Neutrophil (primary cell): ENCODE results near the gene PHLDB1.

ENCODE experiments used
- H3K27ac ChIP-seq: fragments of 200-600 bp; sonication (generic); 2 replicates; pipeline ENCODE4 v1.5.1; 2016; ENCODE audit warnings: mild to moderate bottlenecking, moderate library complexity
- H3K27me3 ChIP-seq: fragments of 200-600 bp; sonication (generic); 2 replicates; pipeline ENCODE4 v1.6.0; 2016; ENCODE audit warnings: mild to moderate bottlenecking
- H3K36me3 ChIP-seq: fragments of 200-600 bp; sonication (generic); 2 replicates; pipeline ENCODE4 v1.5.1; 2017
- H3K4me1 ChIP-seq, 2 experiments: fragments of 200-600 bp in 1 of 2; sonication (generic) in 1 of 2; 1 replicate in 1 of 2; 2 replicates in 1 of 2; pipeline versions ENCODE4 v1.5.1 to v1.6.1; 2013 to 2016; ENCODE audit warnings: low read depth in 1 of 2, low read length in 1 of 2, mild to moderate bottlenecking in 1 of 2, moderate library complexity in 1 of 2; ENCODE audit not compliant: control insufficient read depth in 1 of 2, insufficient read depth in 1 of 2
- H3K4me3 ChIP-seq, 2 experiments: fragments of 200-600 bp in 1 of 2; sonication (generic) in 1 of 2; 1 replicate in 1 of 2; 2 replicates in 1 of 2; pipeline ENCODE4 v1.5.1; 2013 to 2016; ENCODE audit warnings: low read depth in 1 of 2, low read length in 1 of 2, mild to moderate bottlenecking in 1 of 2, moderate library complexity in 1 of 2
- H3K9me3 ChIP-seq: fragments of 200-600 bp; sonication (generic); 2 replicates; pipeline ENCODE4 v1.5.1; 2016
- TF ChIP-seq, protein P1 (sequence below): fragments of 200-600 bp; sonication (generic); IDR thresholded peaks from 2 replicates; pipeline ENCODE4 v1.5.1; 2016; ENCODE audit warnings: antibody characterized with exemption

PHLDB1 gene

DNA sequence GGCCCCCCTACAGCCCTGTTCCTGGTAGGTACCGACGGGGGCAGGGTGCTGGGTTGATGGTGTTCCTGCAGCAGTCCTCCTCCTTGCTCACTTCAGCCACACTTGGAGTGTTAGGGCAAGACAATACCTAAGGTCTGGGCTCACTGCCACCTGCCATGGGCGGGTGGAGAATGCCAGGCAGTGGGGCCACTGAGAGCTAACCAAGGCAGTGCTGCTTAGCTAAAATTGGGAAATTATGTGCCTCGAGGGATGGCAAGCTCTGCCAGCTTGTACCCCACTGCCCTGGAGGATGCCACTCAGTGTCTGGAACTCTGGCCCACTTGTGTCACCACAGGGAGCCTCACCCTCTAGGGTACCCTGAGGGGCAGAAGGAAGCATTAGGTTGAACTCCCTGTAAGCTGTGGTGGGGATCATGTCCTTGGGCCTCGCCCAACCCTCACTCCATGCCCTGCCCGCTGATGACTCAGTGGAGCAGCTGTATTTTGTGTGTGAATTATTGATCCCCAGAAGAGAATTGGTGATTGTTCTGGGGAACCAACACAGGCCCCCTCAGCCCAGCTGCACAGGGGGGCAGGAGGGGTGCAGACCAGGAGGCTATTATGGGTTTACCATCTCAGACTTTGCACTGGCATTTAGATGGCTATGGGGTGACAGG is 17.7 kb downstream of the PHLDB1 start:
- no peak overlapping the region for H3K4me3 ChIP-seq
- H3K9me3 ChIP-seq, result no peaks in the 10 kb centered on the region
- H3K27me3 ChIP-seq, result peaks cover 33% of the 10 kb centered on the region
- peaks cover 0 to 6% of the 10 kb centered on the region in 2 experiments for H3K4me1 ChIP-seq
- TF ChIP-seq, protein P1, sequence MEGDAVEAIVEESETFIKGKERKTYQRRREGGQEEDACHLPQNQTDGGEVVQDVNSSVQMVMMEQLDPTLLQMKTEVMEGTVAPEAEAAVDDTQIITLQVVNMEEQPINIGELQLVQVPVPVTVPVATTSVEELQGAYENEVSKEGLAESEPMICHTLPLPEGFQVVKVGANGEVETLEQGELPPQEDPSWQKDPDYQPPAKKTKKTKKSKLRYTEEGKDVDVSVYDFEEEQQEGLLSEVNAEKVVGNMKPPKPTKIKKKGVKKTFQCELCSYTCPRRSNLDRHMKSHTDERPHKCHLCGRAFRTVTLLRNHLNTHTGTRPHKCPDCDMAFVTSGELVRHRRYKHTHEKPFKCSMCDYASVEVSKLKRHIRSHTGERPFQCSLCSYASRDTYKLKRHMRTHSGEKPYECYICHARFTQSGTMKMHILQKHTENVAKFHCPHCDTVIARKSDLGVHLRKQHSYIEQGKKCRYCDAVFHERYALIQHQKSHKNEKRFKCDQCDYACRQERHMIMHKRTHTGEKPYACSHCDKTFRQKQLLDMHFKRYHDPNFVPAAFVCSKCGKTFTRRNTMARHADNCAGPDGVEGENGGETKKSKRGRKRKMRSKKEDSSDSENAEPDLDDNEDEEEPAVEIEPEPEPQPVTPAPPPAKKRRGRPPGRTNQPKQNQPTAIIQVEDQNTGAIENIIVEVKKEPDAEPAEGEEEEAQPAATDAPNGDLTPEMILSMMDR, result no peak
- H3K36me3 ChIP-seq, result no peaks in the 10 kb centered on the region
- no peak overlapping the region for H3K27ac ChIP-seq

DNA sequence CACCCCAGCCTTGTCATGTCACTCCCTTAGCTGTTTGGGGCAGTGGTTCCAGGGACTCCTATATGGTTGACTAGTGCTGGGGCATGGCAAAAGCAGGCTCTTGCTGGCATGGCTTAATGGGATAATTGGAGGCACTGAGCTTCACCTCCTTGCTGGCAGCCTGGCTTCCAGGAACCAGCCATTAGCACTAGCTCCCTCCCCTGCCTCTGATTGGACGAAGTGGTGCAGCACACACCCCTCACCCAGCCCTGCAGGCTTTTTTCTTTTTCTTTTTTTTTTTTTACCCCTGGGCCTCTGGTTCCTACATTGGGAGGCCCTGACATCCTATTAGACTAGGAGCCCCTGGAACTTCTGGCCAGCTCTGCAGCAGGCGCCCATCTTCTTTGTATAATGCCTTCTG is 18.6 kb downstream of the PHLDB1 start:
- H3K9me3 ChIP-seq, result no peaks in the 10 kb centered on the region
- no peaks in the 10 kb centered on the region for H3K36me3 ChIP-seq
- no peak overlapping the region for H3K27ac ChIP-seq
- H3K4me3 ChIP-seq, result no peak overlapping the region
- H3K27me3 ChIP-seq, result peaks cover 25% of the 10 kb centered on the region
- TF ChIP-seq, protein P1, result no peak
- H3K4me1 ChIP-seq, result peaks cover 2 to 6% of the 10 kb centered on the region in 2 experiments

DNA sequence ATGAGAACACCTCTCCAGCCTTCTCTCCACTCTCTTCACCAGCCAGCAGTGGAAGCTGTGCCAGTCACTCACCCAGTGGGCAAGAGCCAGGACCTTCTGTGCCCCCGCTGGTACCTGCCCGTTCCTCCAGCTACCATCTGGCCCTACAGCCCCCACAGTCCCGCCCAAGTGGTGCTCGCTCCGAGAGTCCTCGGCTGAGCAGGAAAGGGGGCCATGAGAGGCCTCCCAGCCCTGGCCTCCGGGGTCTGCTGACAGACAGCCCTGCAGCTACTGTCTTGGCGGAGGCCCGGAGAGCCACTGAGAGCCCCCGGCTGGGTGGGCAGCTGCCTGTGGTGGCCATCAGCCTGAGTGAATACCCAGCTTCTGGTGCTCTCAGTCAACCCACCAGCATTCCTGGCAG is 20.2 kb downstream of the PHLDB1 start:
- peaks cover 9% of the 10 kb centered on the region for H3K27me3 ChIP-seq
- no peak overlapping the region for H3K27ac ChIP-seq
- H3K36me3 ChIP-seq, result no peaks in the 10 kb centered on the region
- TF ChIP-seq, protein P1, result no peak
- H3K4me1 ChIP-seq, result peaks cover 0 to 3% of the 10 kb centered on the region in 2 experiments
- H3K4me3 ChIP-seq, result no peak overlapping the region
- H3K9me3 ChIP-seq, result no peaks in the 10 kb centered on the region

DNA sequence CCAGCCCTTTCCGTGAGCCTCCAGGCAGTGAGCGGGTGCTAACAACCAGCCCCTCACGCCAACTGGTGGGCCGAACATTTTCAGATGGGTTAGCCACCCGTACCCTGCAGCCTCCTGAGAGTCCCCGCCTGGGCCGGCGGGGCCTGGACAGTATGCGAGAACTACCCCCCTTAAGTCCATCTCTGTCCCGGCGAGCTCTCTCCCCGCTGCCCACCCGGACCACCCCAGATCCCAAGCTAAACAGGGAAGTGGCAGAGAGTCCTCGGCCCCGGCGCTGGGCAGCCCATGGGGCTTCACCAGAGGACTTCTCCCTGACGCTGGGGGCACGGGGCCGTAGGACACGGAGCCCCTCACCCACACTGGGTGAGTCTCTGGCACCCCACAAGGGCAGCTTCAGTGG is 20.6 kb downstream of the PHLDB1 start:
- H3K36me3 ChIP-seq, result no peaks in the 10 kb centered on the region
- H3K27ac ChIP-seq, result no peak overlapping the region
- TF ChIP-seq, protein P1, result no peak
- no peaks in the 10 kb centered on the region for H3K9me3 ChIP-seq
- H3K4me1 ChIP-seq, result peaks cover 0 to 3% of the 10 kb centered on the region in 2 experiments
- H3K4me3 ChIP-seq, result no peak overlapping the region
- peaks cover 5% of the 10 kb centered on the region for H3K27me3 ChIP-seq

DNA sequence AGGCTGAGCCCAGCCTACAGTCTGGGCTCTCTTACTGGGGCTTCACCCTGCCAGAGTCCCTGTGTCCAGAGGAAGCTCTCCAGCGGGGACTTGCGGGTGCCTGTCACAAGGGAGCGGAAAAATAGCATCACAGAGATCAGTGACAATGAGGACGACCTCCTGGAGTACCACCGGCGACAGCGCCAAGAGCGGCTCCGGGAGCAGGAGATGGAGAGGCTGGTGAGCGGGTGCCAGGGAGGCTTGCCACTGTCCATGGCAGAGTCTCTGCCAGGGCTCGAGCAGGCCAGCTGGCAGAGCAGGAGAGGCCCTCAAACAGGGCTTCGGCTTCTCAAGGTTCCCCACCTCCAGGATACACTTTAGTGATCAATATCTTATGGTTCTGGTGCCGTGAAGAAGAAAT is 21.0 kb downstream of the PHLDB1 start:
- Histone ChIP-seq H3K36me3 (no peaks in the 10 kb centered on the region), H3K27ac (no peak overlapping the region), H3K4me3 (no peak overlapping the region), H3K9me3 (no peaks in the 10 kb centered on the region), H3K4me1 (peaks cover 0 to 3% of the 10 kb centered on the region in 2 experiments), H3K27me3 (peaks cover under 1% of the 10 kb centered on the region)
- TF ChIP-seq, protein P1, result no peak
